ENCODE measurements around the gene TEF.
A peak's percentile ranks its signal among the peaks of the same experiment; 100 is the strongest.
"Not testable (repeated sequence)": the region's sequence is repeated elsewhere in the genome, so short reads cannot be mapped to it uniquely, and the experiment has no call there.

The TEF gene

GRCh38 chr22:41380993-41381328 lies 781 bp upstream of the TEF start:
- DNase-seq (ENCODE audit: extremely low read depth in 1 of 2, low read depth in 1 of 2), result no peak

- peak; percentile 12 to 28 for DNase-seq (ENCODE audit: extremely low read depth in 1 of 2, low read depth in 1 of 2)
These were observed 396 bp downstream of the TEF start for GRCh38 chr22:41382098-41382578.

DNA sequence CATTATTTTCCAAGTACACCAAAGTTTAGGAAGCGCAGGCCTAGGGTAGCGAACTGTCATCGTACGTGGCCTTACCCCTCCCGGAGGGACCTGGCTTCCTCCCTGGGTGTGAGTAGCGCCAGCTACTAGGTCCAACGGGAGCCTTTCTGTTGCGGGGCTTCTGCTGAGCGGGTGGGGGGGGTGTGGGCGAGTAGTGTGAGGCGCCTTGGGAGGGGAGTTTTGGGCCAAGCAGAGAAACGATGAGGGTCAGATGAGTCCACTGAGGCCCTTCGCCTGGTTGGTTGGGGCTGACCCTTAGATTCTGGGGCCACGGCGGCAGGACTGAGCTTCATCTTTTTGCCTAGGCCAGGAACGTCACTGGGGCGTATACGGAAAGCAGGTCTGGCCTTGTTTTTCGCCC lies 868 bp downstream of the TEF start:
- DNase-seq (ENCODE audit: extremely low read depth in 1 of 2, low read depth in 1 of 2), result no peak

DNA sequence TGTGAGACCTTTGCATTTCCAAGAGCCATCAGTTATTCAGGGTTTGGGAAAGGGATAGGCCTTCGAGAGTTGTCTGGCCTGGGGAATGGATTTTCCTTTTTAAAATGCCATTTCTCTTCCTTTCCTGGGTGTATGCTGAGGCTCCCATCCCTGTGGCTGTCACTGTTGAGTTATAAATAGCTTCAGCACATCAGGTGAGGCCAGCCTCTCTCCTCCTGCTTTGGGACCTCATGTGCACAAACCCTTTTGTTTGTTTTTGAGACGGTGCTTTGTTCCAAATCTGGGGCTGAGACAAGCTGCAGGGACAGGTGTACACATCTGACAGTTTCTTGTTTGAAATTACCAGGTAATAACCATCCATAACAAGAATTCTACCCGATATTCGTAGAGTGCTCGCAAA lies 1.3 kb downstream of the TEF start:
- no peak for DNase-seq (ENCODE audit: extremely low read depth in 1 of 2, low read depth in 1 of 2)

- DNase-seq (ENCODE audit: extremely low read depth in 1 of 2, low read depth in 1 of 2), result no peak
These were observed 2.4 kb downstream of the TEF start for GRCh38 chr22:41384128-41384527.

- DNase-seq (ENCODE audit: extremely low read depth in 1 of 2, low read depth in 1 of 2), result no peak
These were observed 5.6 kb downstream of the TEF start for GRCh38 chr22:41387341-41387740.

DNA sequence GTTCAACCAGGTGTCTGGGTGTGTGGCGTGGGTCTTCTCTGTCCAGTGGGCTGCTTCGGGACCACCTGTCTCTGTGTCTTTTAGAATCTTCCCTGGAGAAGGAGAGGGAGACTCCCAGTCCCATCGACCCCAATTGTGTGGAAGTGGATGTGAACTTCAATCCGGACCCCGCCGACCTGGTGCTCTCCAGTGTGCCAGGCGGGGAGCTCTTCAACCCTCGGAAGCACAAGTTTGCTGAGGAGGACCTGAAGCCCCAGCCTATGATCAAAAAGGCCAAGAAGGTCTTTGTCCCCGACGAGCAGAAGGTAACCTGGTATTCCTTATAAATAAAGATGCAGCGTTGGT lies 12.2 kb downstream of the TEF start:
- no peak for DNase-seq (ENCODE audit: extremely low read depth in 1 of 2, low read depth in 1 of 2)

GRCh38 chr22:41395531-41396240 lies 13.9 kb downstream of the TEF start:
- DNase-seq (ENCODE audit: extremely low read depth in 1 of 2, low read depth in 1 of 2), result no peak

DNA sequence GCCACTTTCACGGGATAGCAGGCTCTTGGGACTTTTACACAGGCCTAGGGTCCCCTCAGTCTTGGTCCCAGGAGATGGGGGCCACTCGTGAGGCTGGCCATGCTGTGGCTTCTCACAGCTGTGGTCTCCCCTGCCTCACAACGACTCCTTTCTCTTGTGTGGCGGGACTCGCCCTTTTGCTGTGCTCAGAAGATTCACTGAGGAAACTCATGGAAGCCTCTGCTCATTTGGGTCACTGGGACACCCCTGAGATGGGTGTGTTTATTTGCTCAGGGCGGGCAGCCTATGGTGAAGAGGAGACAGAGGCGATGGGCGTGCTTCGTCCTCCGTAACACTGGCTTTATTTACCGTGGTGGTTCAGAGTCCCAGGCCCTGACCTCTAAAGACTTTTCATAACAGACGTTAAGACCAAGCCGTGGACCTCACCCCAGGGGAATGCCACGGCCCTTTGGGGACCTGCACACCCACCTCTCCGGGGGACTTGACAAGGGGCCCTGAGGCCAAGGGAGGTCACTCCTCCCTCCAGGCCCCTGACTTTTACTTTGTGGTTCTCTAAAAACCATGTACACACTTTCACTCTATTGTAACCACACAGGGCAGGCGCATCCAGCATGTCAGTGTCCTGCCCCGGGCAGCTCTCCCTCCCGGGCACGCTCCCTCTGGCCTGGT lies 15.5 kb downstream of the TEF start:
- no peak for DNase-seq (ENCODE audit: extremely low read depth in 1 of 2, low read depth in 1 of 2)

- no peak for DNase-seq (ENCODE audit: extremely low read depth in 1 of 2, low read depth in 1 of 2)
These were observed 17.2 kb downstream of the TEF start for GRCh38 chr22:41398921-41399320.

DNA sequence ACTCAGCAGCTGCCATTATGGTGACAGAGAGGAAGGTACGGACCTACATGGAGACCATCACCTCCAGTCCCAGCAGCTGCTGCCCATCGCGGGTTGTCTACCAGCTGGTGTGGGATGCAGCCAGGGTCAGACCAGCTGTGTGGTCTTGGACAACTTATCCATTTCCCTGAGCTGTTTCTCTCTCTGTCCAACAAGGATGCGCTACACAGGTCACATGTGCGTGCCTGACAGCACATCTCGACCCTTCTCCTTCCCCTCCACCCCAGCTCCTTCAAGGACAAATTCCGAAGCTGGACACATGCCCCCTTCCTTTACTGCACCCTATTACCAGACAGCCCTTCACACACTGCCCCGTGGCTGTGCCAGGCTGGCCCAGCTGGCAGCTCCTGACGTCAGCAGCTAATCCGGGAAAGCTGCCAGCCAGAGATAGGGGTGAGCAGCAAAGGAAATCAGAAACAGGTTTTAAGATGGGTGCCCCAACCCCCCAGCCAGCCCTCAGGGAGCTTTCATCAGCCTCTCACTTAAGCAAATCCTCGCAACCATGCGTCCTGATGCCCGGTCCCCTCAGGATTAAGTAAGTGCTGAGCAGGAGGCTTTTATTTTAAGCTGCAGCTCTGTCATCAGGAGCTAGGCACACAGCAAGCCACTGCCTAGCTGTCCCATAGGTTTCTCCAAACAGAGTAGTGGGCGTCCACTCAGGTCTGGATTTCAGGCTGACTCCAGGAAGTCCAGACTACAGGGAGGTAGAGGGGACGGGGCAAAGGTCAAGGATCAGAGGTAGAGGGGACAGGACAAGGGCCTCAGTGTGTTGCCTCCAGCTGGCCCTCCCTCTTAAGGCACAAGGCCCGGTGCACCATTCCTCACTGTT lies 20.3 kb downstream of the TEF start:
- DNase-seq (ENCODE audit: extremely low read depth in 1 of 2, low read depth in 1 of 2), result no peak

DNA sequence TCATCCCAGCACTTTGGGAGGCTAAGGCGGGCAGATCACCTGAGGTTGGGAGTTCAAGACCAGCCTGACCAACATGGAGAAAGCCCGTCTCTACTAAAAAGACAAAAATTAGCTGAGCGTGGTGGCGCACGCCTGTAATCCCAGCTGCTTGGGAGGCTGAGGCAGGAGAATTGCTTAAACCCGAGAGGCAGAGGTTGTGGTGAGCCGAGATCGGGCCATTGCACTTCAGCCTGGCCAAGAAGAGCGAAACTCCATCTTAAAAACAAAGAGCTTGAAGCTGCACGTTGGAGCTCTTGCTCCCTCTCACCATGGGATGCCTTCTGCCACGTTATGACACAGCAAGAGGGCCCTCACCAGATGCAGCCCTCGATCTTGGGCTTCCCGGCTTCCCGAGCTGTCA lies 21.1 kb downstream of the TEF start:
- not testable (repeated sequence) for DNase-seq (ENCODE audit: extremely low read depth in 1 of 2, low read depth in 1 of 2)

DNA sequence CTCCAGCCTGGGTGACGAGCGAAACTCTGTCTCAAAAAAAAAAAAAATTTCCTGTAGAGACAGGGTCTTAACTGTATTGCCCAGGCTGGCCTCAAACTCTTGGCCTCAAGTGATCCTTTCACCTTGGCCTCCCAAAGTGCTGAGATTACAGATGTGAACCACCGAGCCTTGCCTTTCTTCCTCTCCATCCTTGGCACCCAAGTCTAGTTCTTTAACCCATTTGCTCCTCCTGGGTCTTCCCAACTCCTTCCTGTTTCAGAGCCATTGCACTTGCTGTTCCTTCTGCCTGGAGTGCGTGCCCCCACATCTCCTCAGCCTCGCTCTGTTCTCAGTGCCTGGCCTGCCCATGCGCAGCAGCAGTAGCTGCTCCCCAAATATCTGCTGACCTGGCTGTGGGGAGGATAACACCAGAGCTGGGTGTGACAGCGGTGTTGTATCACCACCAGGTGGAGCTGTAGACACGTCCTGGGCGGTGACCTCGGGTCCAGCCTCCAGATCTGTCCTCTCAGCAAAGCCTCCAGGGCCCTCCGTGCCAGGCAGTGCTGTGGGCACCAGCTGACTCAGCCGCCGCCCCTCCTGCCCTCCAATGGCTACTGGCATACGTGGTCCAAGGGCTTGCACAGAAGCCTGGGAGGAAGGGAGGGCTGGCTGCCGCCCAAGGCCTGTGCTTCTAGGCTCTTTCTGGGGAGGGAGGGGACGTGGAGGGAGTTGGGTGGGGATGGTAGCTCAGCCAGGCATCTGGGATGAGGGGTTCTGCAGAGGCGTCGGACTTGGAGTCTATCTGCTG lies 22.0 kb downstream of the TEF start:
- peak; percentile 60 to 78 for DNase-seq (ENCODE audit: extremely low read depth in 1 of 2, low read depth in 1 of 2)

GRCh38 chr22:41405588-41405987 lies 23.8 kb downstream of the TEF start:
- peak in 1 of 2 donors; percentile 48 for DNase-seq (ENCODE audit: extremely low read depth in 1 of 2, low read depth in 1 of 2)

DNA sequence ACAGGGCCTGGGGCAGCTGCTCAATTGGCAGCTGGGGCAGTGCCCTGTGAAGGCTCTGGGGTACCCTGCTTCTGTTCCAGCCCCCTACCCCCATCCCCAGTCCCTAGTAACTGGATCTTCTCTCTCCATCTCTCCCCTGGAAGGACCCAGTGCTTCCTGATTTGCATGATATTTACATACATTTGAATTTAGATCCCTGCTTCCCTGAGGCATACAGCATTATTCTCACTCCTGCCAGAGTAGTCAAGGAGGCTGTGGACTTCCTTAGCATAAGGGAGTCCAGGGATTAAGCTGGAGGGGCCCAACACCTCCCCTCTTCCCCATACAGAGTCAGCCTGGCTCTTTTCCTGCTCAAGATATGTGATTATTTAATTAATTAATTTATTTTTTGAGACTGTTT lies 24.7 kb downstream of the TEF start:
- DNase-seq (ENCODE audit: extremely low read depth in 1 of 2, low read depth in 1 of 2), result no peak

- no peak for DNase-seq (ENCODE audit: extremely low read depth in 1 of 2, low read depth in 1 of 2)
These were observed 25.7 kb downstream of the TEF start for GRCh38 chr22:41407433-41407832.

- no peak for DNase-seq (ENCODE audit: extremely low read depth in 1 of 2, low read depth in 1 of 2)
These were observed 26.9 kb downstream of the TEF start for GRCh38 chr22:41408665-41409064.

DNA sequence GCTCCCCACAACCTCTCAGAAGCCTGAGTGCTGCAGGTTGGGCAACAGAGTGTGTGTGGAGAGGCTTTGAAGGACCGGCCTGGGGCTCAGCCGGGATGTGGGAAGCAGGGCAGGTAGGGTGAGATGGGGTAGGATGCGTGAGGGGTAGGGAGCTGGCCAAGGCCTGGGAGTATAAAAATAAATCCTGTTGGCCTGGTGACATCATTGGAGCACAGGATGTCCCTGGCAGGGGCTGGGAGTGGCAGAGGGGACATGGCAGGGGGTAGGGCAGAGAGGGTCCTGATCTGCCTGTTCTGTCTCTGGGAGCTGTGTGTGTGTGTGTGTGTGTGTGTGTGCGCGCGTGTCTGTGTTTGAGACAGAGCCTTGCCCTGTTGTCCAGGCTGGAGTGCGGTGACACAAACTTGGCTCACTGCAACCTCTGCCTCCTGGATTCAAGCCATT lies 28.6 kb downstream of the TEF start:
- DNase-seq (ENCODE audit: extremely low read depth in 1 of 2, low read depth in 1 of 2), result no peak

- no peak for DNase-seq (ENCODE audit: extremely low read depth in 1 of 2, low read depth in 1 of 2)
These were observed 29.5 kb downstream of the TEF start for GRCh38 chr22:41411021-41411851.

DNA sequence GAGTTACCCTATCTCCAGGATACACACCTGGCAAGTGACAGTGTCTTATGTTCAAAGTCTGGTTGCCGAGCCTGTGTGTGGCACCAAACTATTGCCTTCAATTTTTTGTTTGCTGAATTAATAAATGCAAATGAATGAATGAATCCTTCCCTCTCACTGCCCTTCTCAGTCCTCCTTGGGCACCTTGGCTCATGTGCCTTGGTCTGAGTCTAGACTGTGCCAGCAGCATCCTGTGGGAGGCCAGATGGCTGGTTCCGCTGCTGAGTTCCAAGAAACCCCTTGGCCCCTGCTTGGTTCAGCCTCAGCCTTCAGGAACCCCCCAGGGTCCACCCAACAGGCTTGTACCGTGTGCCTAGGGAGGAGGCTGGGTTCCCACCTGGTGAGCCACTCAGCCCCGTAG lies 33.8 kb downstream of the TEF start:
- DNase-seq (ENCODE audit: extremely low read depth in 1 of 2, low read depth in 1 of 2), result no peak
